ENCODE data around the gene AGO4.

AGO4 gene

DNA sequence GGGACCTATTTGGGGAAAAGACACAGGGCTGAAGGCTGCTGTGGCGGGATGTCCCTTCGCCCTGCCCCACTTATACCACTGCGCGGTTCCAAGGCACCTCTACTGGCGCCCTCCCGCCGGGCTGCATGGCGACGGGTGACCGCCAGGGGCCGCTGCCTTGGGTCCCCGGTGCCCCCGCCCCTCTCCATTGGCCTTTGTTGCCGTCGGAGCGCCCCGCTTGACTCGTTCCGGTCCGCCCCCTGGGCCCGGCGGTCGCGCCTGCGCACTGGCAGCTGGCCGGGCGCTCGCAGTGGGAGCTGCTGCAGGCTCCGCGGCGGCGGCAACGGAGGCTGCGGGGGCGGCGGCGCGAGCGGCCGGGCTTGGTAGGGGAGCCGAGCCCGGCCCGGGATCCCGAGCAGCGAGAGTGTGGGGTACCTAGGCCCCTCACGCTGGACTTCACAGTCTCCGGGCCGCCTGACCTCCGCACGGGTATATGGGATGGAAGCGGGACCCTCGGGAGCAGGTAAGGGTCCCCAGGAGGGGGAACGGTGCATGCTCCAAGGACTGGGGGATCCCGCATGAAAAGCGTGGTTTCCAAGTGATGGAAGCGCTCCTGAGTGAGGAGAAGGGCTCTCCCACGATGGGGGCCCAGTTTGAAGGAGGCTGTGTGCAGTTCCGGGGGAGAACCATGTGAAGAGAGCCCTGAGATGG is 75.3 kb downstream of the AGO4 start, which contains the start of gene AGO1:
AGO1 (plus strand) TSS at position 265 of the 690 bp plus-strand sequence; CDS start at position 478, 213 bp downstream.
- POLR2A ChIA-PET = interaction anchor here (0.5 kb wide), 1 partner anchor 24 kb away, joined by 3 read pairs; no protein-coding TSS in a partner anchor
- TF ChIP-seq CTCF (IDR thresholded peaks at IDR 0.05; ENCODE audit: control extremely low read depth, extremely low read depth, low read depth, missing control alignments) = peak; percentile 99
- peak; percentile 100 for DNase-seq (ENCODE audit: extremely low spot score)
- CTCF ChIA-PET = interaction anchor here (0.6 to 4.5 kb wide), 26 partner anchors 8 to 305 kb away, joined by 3 to 25 read pairs (median 5); no protein-coding TSS in a partner anchor

DNA sequence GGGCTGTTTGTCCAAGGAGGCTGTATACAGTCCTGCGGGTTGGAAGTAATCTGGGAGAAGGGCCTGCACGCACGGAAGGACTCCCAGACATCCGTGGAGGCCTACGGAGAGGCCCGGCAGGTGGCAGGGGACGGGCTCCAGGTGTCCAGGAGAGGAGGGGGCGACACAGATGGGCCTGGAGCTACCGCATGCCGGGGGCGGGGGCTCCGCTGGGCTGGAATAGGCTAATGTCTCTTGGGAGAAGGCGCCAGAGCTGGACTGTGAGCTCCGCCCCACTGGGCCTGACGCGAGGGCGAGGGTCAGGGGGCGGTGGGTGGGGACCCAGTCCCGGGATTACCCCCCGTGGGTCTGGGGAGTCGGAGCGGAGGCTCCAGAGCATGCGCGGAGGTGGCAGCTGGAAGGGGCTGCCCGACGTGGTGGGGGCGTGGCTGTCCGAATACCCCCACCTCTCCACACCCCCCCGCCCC is 75.9 kb downstream of the AGO4 start:
- peak; percentile 77 for DNase-seq (ENCODE audit: extremely low spot score)
- CTCF ChIA-PET = interaction anchor here (0.6 to 4.5 kb wide), 25 partner anchors 8 to 305 kb away, joined by 3 to 25 read pairs (median 5); no protein-coding TSS in a partner anchor
- TF ChIP-seq CTCF (IDR thresholded peaks at IDR 0.05; ENCODE audit: control extremely low read depth, extremely low read depth, low read depth, missing control alignments) = no peak
- POLR2A ChIA-PET = interaction anchor here (0.5 kb wide), 1 partner anchor 24 kb away, joined by 3 read pairs; no protein-coding TSS in a partner anchor

- TF ChIP-seq CTCF (IDR thresholded peaks at IDR 0.05; ENCODE audit: control extremely low read depth, extremely low read depth, low read depth, missing control alignments) = no peak
- DNase-seq (ENCODE audit: extremely low spot score) = no peak
- ChIA-PET CTCF (interaction anchor here (0.9 to 4.5 kb wide), 2 partner anchors 12 kb away, joined by 3 to 14 read pairs; no protein-coding TSS in a partner anchor), POLR2A (no interaction called here)
Measured at GRCh38 chr1:35884934-35885333, 77.1 kb downstream of the AGO4 start.

DNA sequence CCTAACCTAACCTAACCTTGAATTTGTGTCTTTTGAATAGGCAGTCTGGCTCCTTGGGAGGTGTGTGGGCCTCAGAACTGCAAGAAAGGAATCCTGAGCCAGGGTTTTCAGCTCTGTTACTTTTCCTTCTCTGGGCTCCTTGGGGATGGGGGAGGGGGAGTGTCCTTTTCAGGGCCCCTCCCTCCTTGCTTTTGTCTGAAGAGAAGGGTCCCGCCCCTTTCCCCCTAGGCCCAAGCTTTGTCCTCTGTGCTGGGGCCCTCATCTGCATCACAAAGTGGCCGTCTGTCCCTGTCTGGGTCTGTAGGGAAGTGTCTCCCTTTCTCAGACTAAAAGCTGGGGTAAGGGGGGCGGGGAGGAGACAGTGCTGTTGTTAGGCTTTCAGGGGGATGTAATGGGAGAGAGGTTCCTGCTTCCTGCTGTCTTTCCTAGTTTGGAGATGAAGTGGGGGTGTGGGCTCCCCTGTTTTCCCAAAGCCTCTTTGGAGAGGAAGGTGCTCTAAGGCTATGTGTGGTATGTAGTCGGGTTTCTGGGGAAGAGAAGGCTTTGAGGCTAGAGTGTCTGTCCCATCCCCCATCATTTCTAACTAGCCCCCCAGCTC is 78.2 kb downstream of the AGO4 start:
- no peak for DNase-seq (ENCODE audit: extremely low spot score)
- CTCF ChIA-PET = interaction anchor here (0.9 to 1.1 kb wide), 2 partner anchors 13 to 201 kb away, joined by 3 read pairs; no protein-coding TSS in a partner anchor
- POLR2A ChIA-PET = no interaction called here
- TF ChIP-seq CTCF (IDR thresholded peaks at IDR 0.05; ENCODE audit: control extremely low read depth, extremely low read depth, low read depth, missing control alignments) = no peak

- ChIA-PET CTCF (interaction anchor here (1.0 to 2.4 kb wide), 6 partner anchors 10 to 301 kb away, joined by 3 to 8 read pairs (median 4); no protein-coding TSS in a partner anchor), POLR2A (no interaction called here)
- peak; percentile 53 for DNase-seq (ENCODE audit: extremely low spot score)
- TF ChIP-seq CTCF (IDR thresholded peaks at IDR 0.05; ENCODE audit: control extremely low read depth, extremely low read depth, low read depth, missing control alignments) = no peak
Measured at GRCh38 chr1:35886577-35887431, 79.0 kb downstream of the AGO4 start.

DNA sequence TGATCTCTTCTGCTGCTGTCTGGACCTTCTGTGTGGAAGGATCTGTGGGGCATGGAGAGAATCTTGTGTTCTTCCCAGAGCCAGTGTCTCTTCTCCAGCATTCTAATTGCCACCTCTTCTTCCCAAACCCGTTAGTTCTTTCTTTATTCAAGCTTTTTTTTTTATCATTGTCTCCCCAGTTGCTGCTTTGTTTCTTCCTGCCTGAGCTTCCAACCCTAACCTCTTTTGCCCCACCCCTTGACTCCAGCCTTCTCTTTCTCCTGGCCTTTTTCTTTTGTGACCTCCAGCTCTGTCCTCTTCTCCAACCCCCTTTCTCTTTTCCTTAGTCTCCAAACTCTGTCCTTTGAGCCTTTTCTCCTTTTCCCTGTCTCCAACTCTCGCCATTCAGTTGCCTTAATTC is 79.7 kb downstream of the AGO4 start:
- CTCF ChIA-PET = interaction anchor here (1.0 to 2.4 kb wide), 5 partner anchors 10 to 300 kb away, joined by 3 to 8 read pairs (median 5); no protein-coding TSS in a partner anchor
- DNase-seq (ENCODE audit: extremely low spot score) = no peak
- POLR2A ChIA-PET = no interaction called here
- TF ChIP-seq CTCF (IDR thresholded peaks at IDR 0.05; ENCODE audit: control extremely low read depth, extremely low read depth, low read depth, missing control alignments) = no peak

Data from GM10248 (cell line).